Activated CD4-positive, alpha-beta T cell treated with anti-CD3 and anti-CD28 coated beads, Interleukin-2, Interleukin-4, amounts not matched to agents 100 ng/mL and 50 ng/mL, durations not matched to agents 16 hours and 8 hours (primary cell): ENCODE results near the gene EXOSC10.
"Not testable (repeated sequence)": the region's sequence is repeated elsewhere in the genome, so short reads cannot be mapped to it uniquely, and the experiment has no call there.

Source experiments
- DNase-seq: peaks from one replicate; pipeline ENCODE4 v3.0.0-alpha.2; 2020; ENCODE audit warnings: low spot score

Gene EXOSC10

GRCh38 chr1:11044086-11044848, 55.4 kb downstream of the EXOSC10 start:
- no peak for DNase-seq

- no peak for DNase-seq
Measured at GRCh38 chr1:11042995-11043874, 56.4 kb downstream of the EXOSC10 start.

- no peak for DNase-seq
Measured at GRCh38 chr1:11042065-11042464, 57.6 kb downstream of the EXOSC10 start.

- no peak for DNase-seq
Measured at GRCh38 chr1:11041048-11041447, 58.6 kb downstream of the EXOSC10 start.

GRCh38 chr1:11040105-11040429, 59.6 kb downstream of the EXOSC10 start:
- not testable (repeated sequence) for DNase-seq

DNA sequence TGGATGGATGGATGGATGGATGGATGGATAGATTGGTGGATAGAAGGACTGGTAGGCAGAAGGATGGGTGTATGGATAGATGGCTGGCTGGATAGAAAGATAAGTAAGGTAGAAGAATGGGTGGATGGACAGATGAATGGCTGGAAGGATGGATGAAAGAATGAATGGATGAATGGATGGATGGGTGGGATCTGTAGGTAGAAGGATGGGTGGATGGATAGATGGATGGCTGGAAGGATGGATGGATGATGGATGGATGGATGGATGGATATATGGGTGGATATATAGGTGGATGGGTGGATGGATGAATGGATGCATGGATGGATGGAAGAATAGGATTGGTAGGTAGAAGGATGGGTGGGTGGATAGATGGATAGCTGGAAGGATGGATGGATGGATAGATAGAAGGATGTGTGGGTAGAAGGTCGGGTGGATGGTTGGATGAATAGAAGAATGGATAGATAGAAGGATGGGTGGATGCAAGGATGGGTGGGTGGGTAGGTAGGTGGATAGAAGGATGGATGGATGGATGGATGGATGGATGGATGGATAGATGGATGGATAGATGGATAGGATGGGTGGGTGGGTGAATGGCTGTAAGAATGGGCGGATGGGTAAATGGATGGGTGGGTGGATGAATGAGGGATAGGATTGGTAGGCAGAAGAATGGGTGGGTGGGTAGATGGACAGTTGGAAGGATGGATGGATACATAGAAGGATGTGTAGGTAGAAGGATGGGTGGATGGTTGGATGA, 60.1 kb downstream of the EXOSC10 start:
- DNase-seq = no peak

DNA sequence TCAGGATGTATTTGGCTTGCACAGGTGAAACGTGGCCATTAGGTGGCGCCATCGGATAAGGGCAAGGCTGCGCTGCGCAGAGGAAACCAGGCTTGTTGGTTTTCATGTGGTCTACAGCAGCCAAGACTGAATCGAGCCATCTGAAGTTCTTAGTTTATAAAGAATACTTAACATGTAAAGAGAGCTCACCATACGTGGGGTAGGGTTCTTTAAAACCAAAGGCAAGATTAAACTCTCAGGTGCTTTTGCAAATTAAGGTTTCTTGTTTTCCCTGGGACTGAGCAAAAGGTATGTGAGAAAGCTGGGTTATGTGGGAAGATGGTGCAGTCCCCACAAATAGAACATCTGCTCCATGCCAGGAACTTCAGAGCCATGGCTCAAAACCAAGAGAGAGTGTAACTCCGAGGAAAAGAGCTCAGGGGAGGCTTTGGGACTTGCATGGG, 61.9 kb downstream of the EXOSC10 start:
- peak; percentile 89 for DNase-seq

GRCh38 chr1:11037019-11037739, 62.5 kb downstream of the EXOSC10 start:
- not testable (repeated sequence) for DNase-seq

DNA sequence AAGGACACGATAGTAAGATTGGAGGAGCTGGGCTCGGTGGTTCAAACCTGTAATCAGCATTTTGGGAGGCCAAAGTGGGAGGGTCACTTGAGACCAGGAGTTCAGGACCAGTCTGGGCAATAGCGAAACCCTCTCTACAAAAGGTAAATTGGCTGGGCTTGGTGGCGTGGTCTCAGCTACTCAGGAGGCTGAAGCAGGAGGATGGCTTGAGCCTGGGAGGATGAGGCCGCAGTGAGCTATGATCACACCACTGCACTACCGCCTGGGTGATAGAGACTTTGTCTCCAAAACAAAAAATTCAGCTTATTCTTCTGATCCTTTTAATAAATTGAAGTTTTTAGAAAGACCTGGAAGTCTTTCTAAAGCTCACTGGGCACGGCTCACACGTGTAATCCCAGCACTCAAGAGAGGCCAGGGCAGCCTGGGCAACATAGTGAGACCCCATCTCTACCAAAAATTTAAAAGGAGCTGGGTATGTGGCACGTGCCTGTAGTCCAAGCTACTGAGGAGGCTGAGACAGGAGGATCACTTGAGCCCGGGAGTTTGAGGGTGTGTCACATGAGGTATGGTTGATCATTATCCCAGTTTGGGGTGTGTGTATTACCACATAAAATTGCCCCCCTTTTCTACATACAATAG, 67.9 kb downstream of the EXOSC10 start:
- DNase-seq = no peak

GRCh38 chr1:11030865-11031264, 68.8 kb downstream of the EXOSC10 start:
- no peak for DNase-seq

DNA sequence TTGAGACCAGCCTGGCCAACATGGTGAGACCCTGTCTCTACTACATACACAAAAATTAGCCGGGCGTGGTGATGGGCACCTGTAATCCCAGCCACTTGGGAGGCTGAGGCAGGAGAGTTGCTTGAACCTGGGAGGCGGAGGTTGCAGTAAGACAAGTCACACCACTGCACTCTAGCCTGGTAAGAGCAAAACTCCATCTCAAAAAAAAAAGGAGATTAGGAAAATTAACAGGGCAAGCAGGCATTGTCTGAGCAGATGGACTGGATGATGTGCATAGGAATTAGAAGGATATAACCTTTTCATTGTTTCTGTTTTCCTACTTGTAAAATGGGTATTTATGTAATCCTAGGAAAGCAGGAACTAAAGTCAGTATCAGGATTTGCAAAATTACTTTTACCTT, 71.7 kb downstream of the EXOSC10 start:
- no peak for DNase-seq

DNA sequence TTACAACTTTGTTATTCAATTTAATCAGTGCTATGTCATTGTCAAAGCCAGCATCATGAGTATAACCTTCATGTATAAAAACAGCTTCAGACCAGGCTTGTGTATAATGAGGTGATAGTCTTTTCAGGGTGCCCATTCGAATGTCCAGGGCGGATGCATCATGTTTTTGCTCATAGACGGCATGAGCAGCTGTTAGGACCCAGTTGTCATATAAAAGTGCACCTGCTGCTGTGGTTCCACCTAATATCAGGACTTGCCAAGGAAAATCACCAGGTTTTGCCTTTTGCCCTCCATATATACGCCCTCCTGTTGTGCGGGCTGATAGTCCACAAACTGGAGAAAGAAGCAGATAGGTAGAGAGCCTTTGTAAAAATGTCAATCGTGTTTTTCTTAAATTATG, 72.4 kb downstream of the EXOSC10 start:
- DNase-seq = no peak

DNA sequence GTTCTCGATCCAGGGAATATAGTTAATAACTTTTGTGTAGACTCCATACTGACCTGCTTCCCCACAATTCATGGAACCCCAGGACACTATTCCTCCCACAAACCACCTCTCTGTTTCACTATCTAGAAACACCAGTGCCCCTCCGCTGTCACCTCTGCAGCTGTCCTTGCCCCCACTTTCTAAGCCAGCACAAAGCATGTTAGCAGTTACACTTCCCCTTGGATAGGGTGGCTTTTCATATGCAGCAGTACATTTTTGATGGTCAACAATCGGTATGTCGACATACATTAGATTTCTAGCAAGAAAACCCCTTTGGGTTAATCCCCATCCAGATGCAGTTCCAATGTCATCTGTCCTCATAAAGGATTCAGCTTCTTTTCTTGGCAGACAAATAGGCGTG, 72.8 kb downstream of the EXOSC10 start:
- DNase-seq = no peak

DNA sequence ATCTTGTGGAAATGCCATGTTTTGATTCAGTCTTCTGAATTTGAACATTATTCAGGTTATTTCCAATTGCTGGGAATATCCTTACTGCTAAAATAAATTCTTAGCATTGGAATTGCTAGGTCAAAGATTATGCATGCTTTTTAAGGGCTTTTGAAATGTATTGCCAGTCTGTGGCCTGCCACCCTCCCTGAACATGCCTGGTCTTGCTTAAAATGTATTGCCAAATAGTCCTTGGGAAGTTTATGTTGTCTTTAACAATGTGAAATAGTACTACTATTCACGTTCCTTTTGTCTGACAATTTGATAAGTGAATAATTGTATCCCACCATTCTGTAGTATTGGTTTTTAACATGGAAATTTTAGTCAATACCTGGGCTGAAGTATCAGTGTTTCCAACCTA, 73.6 kb downstream of the EXOSC10 start:
- DNase-seq = no peak

GRCh38 chr1:11025618-11026017, 74.1 kb downstream of the EXOSC10 start:
- no peak for DNase-seq

DNA sequence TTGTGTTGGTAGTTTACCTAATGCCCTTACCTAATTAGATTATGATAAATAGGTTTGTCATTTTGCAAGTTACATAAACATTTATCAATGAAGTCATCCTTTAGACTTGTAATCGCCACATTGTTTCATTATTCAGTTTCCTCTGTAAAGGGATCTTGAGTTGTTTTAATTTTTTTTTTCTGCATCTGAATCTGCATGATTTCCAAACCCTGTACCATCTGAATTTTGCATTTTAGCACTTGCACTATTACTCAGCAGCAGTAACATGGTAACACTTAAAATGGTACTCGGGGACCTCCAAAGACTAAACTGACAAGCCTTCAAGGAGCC, 74.8 kb downstream of the EXOSC10 start:
- DNase-seq = no peak

GRCh38 chr1:11024154-11024873, 75.4 kb downstream of the EXOSC10 start:
- DNase-seq = no peak

- DNase-seq = no peak
Measured at GRCh38 chr1:11023201-11023600, 76.5 kb downstream of the EXOSC10 start.

DNA sequence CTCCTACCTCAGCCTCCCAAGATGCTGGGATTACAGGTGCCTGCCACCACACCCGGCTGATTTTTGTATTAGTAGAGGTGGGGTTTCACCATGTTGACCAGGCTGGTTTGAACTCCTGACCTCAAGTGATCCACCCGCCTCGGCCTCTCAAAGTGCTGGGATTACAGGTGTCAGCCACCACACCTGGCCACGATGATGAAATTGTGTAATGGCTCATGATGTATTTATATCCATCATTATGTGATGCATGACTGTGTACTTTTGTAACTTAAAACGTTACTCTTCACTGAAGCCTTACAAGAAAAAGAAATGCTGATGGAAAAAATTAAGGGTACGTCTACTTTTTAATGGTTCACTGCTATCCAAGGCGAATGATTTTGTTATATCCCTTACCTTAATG, 79.7 kb downstream of the EXOSC10 start:
- no peak for DNase-seq

GRCh38 chr1:11019358-11019757, 80.3 kb downstream of the EXOSC10 start:
- not testable (repeated sequence) for DNase-seq
